DLD1 (cell line): ENCODE measurements around the gene NUP153.

Source experiments
- in situ Hi-C: cut with HindIII; loops from 2 replicates; pipeline ENCODE4 v1.10.0; 2017; ENCODE audit warnings: low sequenced_read_pairs

NUP153 gene

GRCh38 chr6:17672064-17672718 lies 34.5 kb downstream of the NUP153 start:
- in situ Hi-C loops = no loop called here

- in situ Hi-C loops = no loop called here
Observed at GRCh38 chr6:17666646-17667045, 40.1 kb downstream of the NUP153 start.

GRCh38 chr6:17665132-17665531 lies 41.6 kb downstream of the NUP153 start:
- in situ Hi-C loops = no loop called here

DNA sequence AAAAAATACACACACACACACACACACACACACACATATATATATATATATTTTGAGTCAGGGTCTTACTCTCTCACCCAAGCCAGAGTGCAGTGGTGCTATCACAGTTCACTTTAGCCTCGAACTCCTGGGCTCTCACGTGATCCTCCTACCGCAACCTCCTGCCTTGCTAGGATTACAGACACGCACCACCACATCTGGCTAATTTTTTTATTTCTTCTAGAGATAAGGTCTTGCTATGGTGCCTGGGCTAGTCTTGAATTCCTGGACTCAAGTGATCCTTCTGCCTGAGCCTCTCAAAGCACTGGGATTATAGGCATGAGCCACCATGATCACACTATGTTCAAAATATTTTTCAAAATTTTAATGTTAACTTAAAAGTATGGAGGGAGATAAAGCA lies 43.5 kb downstream of the NUP153 start:
- in situ Hi-C loops = no loop called here

GRCh38 chr6:17662585-17662984 lies 44.1 kb downstream of the NUP153 start:
- in situ Hi-C loops = no loop called here

DNA sequence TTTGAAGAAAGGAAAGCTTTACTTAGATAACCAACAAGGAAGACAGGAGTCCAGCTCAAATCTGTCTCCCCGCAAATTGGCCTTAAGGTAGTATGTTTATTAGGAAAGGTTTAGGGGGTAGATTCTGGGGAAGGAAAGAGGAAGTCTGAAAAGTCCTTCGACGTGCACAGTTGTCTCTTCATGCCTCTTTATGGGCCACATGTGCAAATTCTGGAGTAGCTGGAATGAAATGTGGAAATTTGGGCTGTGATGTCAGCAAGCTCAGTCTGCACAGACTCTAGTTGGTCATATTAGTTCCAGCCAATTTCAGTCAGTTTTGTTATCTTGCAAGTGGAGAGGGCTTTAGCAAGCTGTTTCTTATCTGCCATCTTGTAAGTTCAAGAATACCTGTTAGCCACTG lies 50.1 kb downstream of the NUP153 start:
- in situ Hi-C loops = no loop called here

DNA sequence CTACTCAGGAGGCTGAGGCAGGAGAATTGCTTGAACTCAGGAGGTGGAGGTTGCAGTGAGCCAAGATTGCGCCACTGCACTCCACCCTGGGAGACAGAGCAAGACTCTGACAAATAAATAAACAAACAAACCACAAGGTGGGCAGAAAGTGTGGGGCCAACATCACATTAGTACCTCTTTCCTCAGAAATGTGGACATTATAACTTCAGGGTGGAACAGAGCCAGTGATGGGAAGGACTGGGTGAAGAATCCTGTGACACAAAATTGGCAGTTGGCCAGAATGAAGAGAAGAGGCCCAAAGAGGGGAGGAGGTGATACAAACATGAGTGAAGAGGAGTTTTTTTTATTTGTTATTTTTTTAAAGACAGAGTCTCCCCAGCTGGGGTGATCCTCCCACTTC lies 50.6 kb downstream of the NUP153 start:
- in situ Hi-C loops = no loop called here

DNA sequence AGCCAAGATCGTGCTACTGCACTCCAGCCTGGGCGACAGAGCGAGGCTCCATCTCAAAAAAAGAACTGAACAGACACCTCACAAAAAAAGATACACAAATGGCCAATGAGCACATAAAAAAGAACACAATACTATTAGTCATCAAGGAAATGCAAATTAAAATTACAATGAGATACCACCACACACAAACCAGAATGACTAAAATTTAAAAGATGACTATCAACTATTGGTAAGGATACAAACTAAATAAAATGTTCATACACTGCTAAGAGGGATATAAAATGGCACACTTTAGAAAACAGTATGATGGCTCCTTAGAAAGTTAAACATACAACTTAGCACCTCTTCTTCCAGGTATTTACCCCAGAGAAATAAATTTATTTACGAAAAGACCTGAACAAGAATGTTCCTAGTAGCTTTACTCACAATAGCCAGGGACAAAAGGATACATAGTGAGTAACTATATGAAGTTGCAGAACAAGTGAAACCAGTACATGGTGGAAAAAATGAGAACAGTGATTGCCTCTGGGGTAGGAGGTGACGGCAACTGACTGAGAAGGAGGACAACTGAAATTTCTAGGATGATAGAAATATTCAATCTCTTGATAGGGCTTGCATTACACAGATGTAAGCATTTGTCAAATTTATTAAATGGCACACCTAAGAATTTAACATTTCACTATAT lies 53.4 kb downstream of the NUP153 start:
- in situ Hi-C loops = no loop called here

- in situ Hi-C loops = no loop called here
Observed at GRCh38 chr6:17650656-17651309, 55.9 kb downstream of the NUP153 start.

DNA sequence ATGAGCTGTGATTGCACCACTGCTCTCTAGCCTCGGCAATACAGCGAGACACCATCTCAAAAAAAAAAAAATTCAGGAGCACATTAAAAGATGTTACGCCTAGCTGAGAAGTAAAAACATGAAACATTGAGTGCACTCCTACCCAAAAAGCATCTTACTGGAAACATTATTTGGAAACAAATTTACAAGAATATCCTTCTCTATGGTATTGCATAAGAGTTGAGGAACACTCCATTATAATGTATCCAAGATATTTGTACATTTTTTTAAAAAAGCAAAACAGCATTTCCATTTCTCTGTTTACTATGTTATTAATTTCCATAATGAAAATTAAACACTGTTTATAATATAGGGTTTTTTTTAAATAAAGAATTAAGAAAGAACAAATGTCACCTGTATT lies 58.0 kb downstream of the NUP153 start:
- in situ Hi-C loops = no loop called here

GRCh38 chr6:17640477-17640917 lies 66.2 kb downstream of the NUP153 start:
- in situ Hi-C loops = no loop called here

GRCh38 chr6:17638212-17638715 lies 68.5 kb downstream of the NUP153 start:
- in situ Hi-C loops = no loop called here

DNA sequence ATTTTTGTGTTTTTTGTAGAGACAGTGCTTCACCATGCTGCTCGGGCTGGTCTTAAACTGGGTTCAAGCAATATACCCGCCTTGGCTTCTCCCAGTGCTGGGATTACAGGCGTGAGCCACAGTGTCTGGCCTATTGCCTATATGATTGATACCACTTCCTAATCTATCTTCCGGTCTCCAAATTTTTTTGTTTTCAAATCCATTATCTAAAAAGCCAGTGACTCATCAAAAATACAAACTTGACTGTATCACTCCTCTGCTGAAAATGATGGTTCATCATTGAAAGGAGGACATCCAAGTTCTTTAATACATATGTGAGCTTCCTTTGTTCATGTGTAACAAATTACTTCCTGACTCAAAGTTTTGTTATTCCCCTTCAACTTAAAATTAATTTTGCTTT lies 71.2 kb downstream of the NUP153 start:
- in situ Hi-C loops = no loop called here

DNA sequence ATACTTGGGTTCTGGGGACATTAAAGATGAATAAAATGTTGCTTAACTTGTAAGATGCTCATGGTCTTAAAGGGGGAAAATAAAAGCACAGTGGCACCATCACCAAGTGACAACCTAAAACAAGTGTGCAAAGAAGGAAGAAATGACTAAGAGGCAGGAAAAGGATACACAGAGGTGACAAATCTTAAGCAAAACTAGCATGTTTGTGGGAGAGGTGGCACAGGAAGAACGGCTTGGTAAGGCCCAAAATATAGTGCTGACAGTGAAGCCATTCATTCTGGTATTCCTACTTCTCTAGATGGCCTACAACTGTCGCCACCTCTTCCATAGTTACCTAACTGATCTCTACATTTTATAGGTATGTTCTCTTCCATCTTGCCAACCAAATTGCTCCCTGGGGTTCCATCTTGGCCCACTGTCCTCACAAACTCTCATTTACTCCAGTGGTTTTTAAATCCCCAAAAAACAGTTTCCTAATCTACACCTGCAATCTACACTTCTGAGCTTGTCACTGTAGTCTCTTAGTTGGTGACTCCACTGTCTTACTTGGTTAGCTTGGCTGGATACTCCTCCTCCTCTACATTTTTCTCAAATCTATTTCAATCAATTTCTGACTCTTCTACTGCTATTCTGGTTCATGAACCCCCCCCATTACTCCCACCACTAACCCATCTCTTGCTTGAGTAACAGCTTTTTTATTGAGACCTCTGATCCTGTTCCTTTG lies 73.1 kb downstream of the NUP153 start:
- in situ Hi-C loops = no loop called here

GRCh38 chr6:17632934-17633333 lies 73.8 kb downstream of the NUP153 start:
- in situ Hi-C loops = no loop called here

GRCh38 chr6:17630511-17631073 lies 76.1 kb downstream of the NUP153 start:
- in situ Hi-C loops = no loop called here

DNA sequence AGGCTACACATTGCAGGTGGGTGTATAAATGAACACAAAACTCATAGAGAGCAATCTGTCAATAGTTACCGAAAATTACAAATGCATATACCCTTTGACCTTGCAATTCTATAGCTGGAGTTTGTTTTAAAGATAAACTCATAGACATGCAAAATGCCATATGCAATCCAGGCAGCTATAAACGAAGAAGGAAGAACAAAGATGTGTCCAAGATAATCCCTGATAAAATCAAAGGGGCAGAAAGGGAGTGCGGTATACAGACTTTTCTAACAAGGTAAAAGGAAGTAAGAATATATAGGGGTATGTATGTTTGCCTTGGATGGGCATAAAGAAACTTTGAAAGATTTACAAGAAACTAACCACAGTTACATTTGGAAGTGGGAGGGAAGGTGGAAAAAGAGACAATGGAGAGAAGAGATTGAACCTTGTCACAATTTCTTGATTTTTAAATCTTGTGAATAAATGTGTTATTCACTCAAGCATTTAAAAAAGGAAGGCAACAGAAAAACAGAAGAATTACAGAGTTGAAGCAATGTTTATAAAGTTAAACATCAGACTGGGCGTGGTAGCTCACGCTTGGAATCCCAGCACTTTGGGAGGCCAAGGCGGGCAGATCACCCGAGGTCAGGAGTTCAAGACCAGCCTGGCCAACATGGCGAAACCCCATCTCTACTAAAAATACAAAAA lies 76.8 kb downstream of the NUP153 start:
- in situ Hi-C loops = no loop called here

DNA sequence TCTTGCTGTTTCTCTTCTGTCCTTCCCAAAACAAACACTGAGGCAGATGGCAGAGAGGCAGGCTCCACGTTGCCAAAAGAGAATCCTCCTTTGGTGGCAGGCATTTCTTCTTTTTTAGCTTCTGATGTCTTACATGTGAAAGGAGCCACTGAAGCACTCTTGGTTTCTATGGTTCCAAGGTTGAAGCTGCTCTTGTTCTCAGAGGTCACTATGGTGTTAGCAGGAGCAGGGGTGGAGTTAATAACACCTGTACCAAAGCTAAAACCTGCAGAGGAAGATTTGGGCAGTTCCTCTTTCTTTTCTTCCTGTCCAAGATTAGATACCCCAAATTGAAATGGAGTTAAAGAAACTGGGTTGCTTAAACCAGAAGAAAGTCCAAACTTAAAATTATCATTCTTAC lies 77.9 kb downstream of the NUP153 start:
- in situ Hi-C loops = no loop called here

DNA sequence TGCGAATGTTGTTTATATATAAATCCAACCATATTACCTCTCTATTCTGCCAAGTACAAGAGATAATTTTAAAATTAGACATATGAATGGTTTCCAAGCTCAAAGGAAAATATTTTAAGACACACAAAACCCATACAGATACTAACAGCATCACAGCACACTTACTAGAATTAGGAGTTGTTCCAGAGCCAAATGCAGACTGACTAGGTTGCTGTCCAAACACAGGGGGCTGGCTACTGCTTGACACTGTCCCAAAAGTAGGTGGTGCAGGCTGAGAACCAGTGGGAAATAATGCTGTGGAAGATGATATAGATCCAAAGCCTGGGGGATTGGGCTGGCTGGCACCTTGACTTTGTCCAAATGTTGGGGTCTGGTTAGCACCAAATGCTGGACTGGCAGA lies 82.3 kb downstream of the NUP153 start:
- in situ Hi-C loops = no loop called here

GRCh38 chr6:17622144-17622543 lies 84.6 kb downstream of the NUP153 start:
- in situ Hi-C loops = no loop called here
